Activated CD4-positive, alpha-beta memory T cell treated with anti-CD3 and anti-CD28 coated beads for 36 hours (primary cell): Measurements from ENCODE around the gene SORBS2. TPM values are rescaled to one million over a fixed set of nuclear protein-coding genes. Genes with fewer than 3 reads are reported as not detected.
"Not testable (repeated sequence)": the region's sequence is repeated elsewhere in the genome, so short reads cannot be mapped to it uniquely, and the experiment has no call there.

Experiments used
- CTCF ChIA-PET: fragments of 350-600 bp; sonication (Branson Sonifier 250); formaldehyde crosslinking; loops from one replicate; lab custom pipeline; 2021; ENCODE audit warnings: antibody characterized with exemption, inconsistent platforms; lab: Charles Lee
- POLR2A ChIA-PET: fragments of 350-600 bp; sonication (Branson Sonifier 250); formaldehyde crosslinking; loops from one replicate; lab custom pipeline; 2021; ENCODE audit warnings: antibody characterized with exemption; lab: Charles Lee
- DNase-seq: peaks from one replicate; pipeline ENCODE4 v3.0.0-alpha.2; 2020
- H3K27ac Mint-ChIP-seq: one replicate; pipeline ENCODE4 v1.8.0; 2021; ENCODE audit warnings: mixed read lengths
- H3K27me3 Mint-ChIP-seq: one replicate; pipeline ENCODE4 v1.8.0; 2021; ENCODE audit warnings: mixed read lengths
- H3K36me3 Mint-ChIP-seq: one replicate; pipeline ENCODE4 v1.8.0; 2021; ENCODE audit warnings: mixed read lengths
- H3K4me1 Mint-ChIP-seq: one replicate; pipeline ENCODE4 v1.8.0; 2021; ENCODE audit warnings: low read depth, mixed read lengths
- H3K4me3 Mint-ChIP-seq: one replicate; pipeline ENCODE4 v1.8.0; 2021; ENCODE audit warnings: mild to moderate bottlenecking, mixed read lengths
- H3K9me3 Mint-ChIP-seq: one replicate; pipeline ENCODE4 v1.8.0; 2021; ENCODE audit warnings: mixed read lengths
- intact Hi-C: fragments of 100-400 bp; cut with micrococcal nuclease; formaldehyde crosslinking; loops from one replicate; pipeline ENCODE4 v1.15.1; 2023
- total RNA-seq, 2 experiments: library from RNA; stranded (reverse); gene quantifications; one replicate each; pipeline ENCODE4 v1.2.3, GENCODE V29; 2021

SORBS2 gene
- not detected for total RNA-seq

DNA sequence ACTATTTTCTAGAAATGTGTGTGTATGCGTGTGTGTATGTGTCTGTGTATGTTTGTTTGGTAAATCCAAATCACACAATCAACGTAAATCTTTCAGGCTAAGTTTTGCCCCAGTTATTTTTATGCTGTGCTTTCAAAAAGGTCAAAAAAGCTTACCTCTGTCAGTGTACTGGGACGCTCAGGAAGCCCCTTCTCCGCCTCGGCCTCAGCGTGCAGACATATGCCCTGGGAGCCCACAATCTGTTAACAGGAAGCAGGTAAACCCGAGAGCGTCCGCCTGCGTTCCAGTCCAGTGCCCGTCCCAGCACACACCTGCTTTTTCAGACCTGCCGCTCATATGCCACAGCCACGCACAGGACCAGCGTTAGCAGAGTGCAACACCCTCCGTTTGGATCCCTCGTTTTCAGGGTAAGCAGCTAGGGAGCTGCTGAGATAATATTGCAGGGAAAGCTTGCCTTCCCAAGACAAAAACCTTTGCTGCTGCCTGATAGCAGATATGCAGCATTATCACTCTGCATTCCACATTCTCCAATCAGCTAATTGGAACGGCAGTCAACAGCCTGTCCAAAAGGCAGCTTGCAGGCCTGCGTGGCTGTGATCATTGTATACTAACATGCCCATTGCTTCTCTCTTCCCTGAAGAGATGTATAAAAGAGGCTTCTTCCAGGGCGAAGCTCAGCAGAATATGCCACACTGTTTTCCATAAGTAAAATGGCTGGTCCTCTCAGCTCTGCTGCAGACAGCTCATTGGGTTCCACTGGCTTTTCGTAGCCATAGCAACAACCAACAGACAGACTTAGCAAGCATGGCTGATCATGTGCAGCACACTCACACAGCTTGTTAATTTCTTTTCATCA lies at the start of gene SORBS2:
Gene SORBS2, minus strand, starts transcription at position 686 of the 856 bp plus-strand sequence. CDS start 121,623 bp downstream, outside the sequence.
- H3K27ac Mint-ChIP-seq, result no peak within 1 kb of the TSS
- H3K36me3 Mint-ChIP-seq, result no peaks in the 10 kb centered on the region
- H3K9me3 Mint-ChIP-seq, result no peaks in the 10 kb centered on the region
- ChIA-PET CTCF (no interaction called here), POLR2A (no interaction called here)
- peaks cover 17% of the 10 kb centered on the region for H3K27me3 Mint-ChIP-seq
- H3K4me1 Mint-ChIP-seq, result no peaks in the 10 kb centered on the region
- intact Hi-C loops, result no loop called here
- DNase-seq, result no peak
- H3K4me3 Mint-ChIP-seq, result no peak within 1 kb of the TSS

DNA sequence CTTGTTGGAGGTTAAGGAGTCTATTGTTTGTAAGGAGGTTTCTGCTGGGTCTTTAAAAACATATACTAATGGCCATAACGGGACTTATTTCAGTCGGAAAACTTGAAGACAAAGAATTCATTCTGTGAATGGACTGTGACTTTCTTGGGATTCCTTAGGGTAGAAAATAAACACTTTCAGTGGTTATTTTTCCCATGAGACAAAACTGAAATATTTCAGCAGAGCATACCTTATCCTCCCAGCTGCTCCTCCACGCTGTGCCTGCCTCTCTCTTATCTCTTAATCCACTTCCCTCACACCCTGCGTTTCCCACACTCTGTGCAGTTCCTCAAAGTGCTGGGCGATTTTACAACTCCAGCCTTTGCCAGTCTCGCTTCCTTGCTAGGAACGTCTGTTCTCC lies 47.1 kb upstream of the SORBS2 start:
- Mint-ChIP-seq H3K9me3 (peaks cover 17% of the 10 kb centered on the region), H3K4me3 (no peak overlapping the region), H3K36me3 (no peaks in the 10 kb centered on the region), H3K27ac (no peak overlapping the region), H3K4me1 (no peaks in the 10 kb centered on the region), H3K27me3 (peaks cover 2% of the 10 kb centered on the region)
- ChIA-PET CTCF (no interaction called here), POLR2A (no interaction called here)
- intact Hi-C loops, result no loop called here
- no peak for DNase-seq

- POLR2A ChIA-PET, H3K27ac Mint-ChIP-seq, H3K27me3 Mint-ChIP-seq, H3K4me1 Mint-ChIP-seq, CTCF ChIA-PET, intact Hi-C loops, H3K36me3 Mint-ChIP-seq, H3K4me3 Mint-ChIP-seq, DNase-seq: not testable (repeated sequence)
- H3K9me3 Mint-ChIP-seq, result peaks cover 17% of the 10 kb centered on the region
Observed at GRCh38 chr4:185857561-185857960, 45.6 kb upstream of the SORBS2 start.

DNA sequence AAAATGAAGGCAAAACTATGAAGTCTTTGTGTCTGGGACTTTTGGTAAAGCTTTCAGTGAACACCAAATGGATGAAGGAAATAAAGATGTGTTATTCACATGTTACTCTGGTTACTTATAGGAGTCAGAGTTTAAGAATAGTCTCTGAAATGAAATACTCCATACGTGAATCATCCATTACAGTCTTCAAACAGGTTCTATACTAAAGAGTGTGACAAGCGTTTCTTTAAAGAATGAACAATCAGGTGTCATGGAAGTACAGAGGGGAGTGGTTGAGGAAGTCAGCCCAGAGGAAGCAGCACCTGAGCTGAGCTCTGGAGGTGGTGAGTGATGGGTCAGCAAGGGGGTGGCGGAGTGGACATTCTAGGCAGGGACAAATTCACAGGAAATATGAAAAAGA lies 41.8 kb upstream of the SORBS2 start:
- Mint-ChIP-seq H3K4me1 (no peaks in the 10 kb centered on the region), H3K27ac (no peak overlapping the region), H3K9me3 (peaks cover 19% of the 10 kb centered on the region), H3K27me3 (peaks cover 2% of the 10 kb centered on the region), H3K36me3 (no peaks in the 10 kb centered on the region), H3K4me3 (no peak overlapping the region)
- ChIA-PET POLR2A (no interaction called here), CTCF (no interaction called here)
- no peak for DNase-seq
- intact Hi-C loops, result no loop called here

DNA sequence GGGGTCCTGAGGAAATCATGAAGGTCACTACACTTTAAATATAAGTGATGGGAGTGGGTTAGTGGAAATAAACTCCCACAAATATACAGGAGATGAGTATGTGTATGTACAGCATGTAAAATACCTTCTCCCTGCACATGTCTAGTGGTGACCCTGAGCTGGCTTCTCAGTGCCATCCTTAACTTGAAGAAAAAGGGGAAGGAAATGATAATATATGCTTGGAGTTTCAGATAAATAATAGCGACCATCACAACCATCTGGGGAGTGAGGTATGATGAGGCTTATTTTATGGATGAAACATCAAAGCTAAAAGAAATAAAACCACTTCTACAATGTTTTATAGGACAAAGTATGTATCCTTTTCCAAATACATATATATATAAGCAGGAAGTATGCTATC lies 41.0 kb upstream of the SORBS2 start:
- no peak for DNase-seq
- no peak overlapping the region for H3K4me3 Mint-ChIP-seq
- CTCF ChIA-PET, result no interaction called here

GRCh38 chr4:185849664-185850550 lies 37.9 kb upstream of the SORBS2 start:
- Mint-ChIP-seq H3K9me3 (peaks cover 8% of the 10 kb centered on the region), H3K36me3 (no peaks in the 10 kb centered on the region), H3K4me1 (no peaks in the 10 kb centered on the region), H3K4me3 (no peak overlapping the region), H3K27ac (no peak overlapping the region), H3K27me3 (peaks cover 2% of the 10 kb centered on the region)
- intact Hi-C loops, result no loop called here
- ChIA-PET CTCF (no interaction called here), POLR2A (no interaction called here)
- no peak for DNase-seq

More for the DNA sequence above, 41.0 kb upstream of the SORBS2 start:
- intact Hi-C loops, result no loop called here
- H3K4me1 Mint-ChIP-seq, result no peaks in the 10 kb centered on the region
- no peaks in the 10 kb centered on the region for H3K36me3 Mint-ChIP-seq
- POLR2A ChIA-PET, result no interaction called here
- H3K27ac Mint-ChIP-seq, result no peak overlapping the region
- peaks cover 17% of the 10 kb centered on the region for H3K9me3 Mint-ChIP-seq
- peaks cover 2% of the 10 kb centered on the region for H3K27me3 Mint-ChIP-seq

DNA sequence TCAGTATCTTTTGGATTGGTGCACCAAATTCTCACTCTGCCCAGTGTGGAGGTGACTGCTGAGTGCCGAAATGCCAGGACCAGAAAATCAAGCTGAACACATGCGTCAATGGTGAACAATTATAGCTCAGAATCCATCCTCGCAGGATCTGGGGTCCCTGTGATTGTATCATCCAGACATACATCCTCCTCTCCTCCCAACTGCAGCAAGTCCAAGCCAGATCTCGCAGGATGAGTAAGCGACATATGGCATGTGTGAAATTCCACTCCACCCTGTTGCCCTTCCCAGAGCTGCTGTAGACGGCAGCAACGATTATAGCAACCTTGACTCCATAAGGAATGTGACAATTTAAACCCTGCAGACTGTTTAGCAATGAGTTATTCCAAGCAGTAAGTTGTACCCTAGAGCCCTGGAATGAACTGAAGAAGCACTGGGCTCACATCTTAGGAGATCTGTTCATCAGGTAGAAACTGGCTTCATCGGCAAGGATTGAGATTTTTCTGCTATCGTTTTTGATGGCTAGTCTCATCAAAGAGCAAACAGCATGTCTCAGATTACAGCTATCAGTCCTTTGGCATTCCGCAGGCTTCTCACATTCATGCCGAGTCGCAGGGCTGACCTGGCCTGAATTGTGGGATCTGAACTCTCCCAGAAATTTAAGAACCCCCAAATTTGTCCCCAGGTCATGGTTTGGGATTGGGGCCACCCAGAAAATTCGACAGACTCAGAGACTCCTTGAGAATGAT lies 35.5 kb upstream of the SORBS2 start:
- ChIA-PET POLR2A (no interaction called here), CTCF (no interaction called here)
- H3K27ac Mint-ChIP-seq, result no peak overlapping the region
- peaks cover 8% of the 10 kb centered on the region for H3K9me3 Mint-ChIP-seq
- no peak overlapping the region for H3K4me3 Mint-ChIP-seq
- intact Hi-C loops, result no loop called here
- H3K4me1 Mint-ChIP-seq, result no peaks in the 10 kb centered on the region
- no peaks in the 10 kb centered on the region for H3K36me3 Mint-ChIP-seq
- no peaks in the 10 kb centered on the region for H3K27me3 Mint-ChIP-seq
- DNase-seq, result no peak

- Mint-ChIP-seq H3K27me3 (no peaks in the 10 kb centered on the region), H3K27ac (no peak overlapping the region), H3K9me3 (peaks cover 8% of the 10 kb centered on the region), H3K4me3 (no peak overlapping the region), H3K4me1 (no peaks in the 10 kb centered on the region), H3K36me3 (no peaks in the 10 kb centered on the region)
- ChIA-PET CTCF (no interaction called here), POLR2A (no interaction called here)
- no peak for DNase-seq
- intact Hi-C loops, result no loop called here
Observed at GRCh38 chr4:185846505-185847150, 34.6 kb upstream of the SORBS2 start.

DNA sequence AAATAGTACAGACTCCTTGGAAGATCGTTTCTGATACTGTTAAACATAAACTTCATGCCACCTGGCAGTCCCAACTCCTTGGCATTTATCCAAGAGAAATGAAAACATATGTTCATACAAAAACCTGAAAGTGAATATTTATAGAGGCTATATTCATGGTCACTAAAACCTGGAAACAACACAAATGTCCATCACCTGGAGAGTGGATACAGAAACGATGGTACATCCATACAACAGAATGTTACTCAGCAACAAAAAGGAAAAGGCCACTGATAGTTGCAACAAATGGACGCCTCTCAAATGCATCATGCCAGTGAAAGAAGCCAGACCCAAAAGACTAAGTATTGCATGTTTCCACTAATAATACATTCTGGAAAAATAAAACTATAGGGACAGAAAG lies 34.0 kb upstream of the SORBS2 start:
- intact Hi-C loops, result no loop called here
- POLR2A ChIA-PET, result no interaction called here
- Mint-ChIP-seq H3K36me3 (no peaks in the 10 kb centered on the region), H3K4me3 (no peak overlapping the region), H3K4me1 (no peaks in the 10 kb centered on the region), H3K27ac (no peak overlapping the region), H3K9me3 (peaks cover 8% of the 10 kb centered on the region), H3K27me3 (no peaks in the 10 kb centered on the region)
- CTCF ChIA-PET, result no interaction called here
- DNase-seq, result no peak

DNA sequence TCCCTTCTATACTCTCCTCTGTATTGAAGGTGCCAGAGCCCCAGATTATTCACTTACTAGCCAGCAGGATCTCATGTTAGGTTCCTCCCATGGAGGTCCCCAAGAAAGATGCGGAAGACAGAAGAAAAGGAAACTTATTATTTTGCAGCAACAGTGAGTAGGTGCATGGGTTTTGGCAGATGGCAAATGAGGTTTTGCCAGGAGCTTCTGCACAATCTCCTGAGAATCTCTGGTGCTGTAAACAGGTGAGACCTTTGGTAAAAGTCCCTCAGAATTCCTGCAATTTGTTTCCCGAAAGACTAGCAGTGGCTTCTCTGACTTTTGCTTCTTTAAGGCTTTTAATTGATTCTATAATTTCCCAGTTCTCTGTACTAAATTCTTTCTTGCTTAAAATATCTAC lies 29.5 kb upstream of the SORBS2 start:
- intact Hi-C loops, result no loop called here
- no peaks in the 10 kb centered on the region for H3K4me1 Mint-ChIP-seq
- DNase-seq, result no peak
- no peaks in the 10 kb centered on the region for H3K36me3 Mint-ChIP-seq
- H3K4me3 Mint-ChIP-seq, result no peak overlapping the region
- CTCF ChIA-PET, result no interaction called here
- H3K27me3 Mint-ChIP-seq, result no peaks in the 10 kb centered on the region
- H3K9me3 Mint-ChIP-seq, result peaks cover 6% of the 10 kb centered on the region
- POLR2A ChIA-PET, result no interaction called here
- no peak overlapping the region for H3K27ac Mint-ChIP-seq

DNA sequence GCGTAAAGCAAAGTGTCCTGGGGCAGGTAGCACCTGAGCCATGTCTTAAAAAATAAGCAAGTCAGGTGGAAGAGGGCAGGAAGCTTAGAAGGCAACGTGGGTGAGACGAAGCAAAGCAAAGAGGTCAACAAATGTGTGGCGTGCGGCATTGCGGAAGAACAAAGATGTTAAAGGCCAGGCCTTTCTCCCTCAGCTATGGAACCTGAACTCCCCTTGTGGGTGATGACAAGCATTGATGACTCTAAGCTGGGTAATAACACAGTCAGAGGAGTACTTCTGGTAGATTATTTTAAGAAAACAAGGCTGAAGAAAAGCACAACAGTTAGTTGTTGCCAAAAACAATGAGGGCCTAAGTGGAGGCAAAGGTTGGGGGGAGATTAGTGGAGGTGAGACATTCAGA lies 29.0 kb upstream of the SORBS2 start:
- POLR2A ChIA-PET, result no interaction called here
- intact Hi-C loops, result no loop called here
- no peaks in the 10 kb centered on the region for H3K36me3 Mint-ChIP-seq
- H3K4me3 Mint-ChIP-seq, result no peak overlapping the region
- no peak overlapping the region for H3K27ac Mint-ChIP-seq
- peaks cover 6% of the 10 kb centered on the region for H3K9me3 Mint-ChIP-seq
- CTCF ChIA-PET, result no interaction called here
- no peaks in the 10 kb centered on the region for H3K4me1 Mint-ChIP-seq
- DNase-seq, result no peak
- H3K27me3 Mint-ChIP-seq, result no peaks in the 10 kb centered on the region

DNA sequence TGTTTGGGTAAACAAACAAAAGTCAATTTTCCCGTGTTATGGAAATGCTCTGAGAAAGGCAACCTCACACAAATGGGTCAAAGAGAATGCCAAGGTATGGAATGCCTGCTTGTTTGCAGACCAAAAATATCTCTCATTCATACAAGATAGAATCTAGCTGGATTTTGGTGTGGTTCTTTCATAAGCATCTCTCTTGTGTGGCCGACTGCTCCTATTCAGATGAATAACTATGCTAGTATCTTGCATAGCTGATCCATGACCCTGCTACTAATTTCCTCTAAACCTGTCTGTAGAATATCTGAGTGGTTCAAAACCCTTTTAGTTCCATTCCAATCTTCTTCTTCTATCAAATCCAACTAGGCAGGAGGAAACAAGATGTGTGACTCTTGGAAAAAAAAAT lies 28.2 kb upstream of the SORBS2 start:
- no peak for DNase-seq
- intact Hi-C loops, result no loop called here
- Mint-ChIP-seq H3K4me1 (no peaks in the 10 kb centered on the region), H3K36me3 (no peaks in the 10 kb centered on the region), H3K27me3 (no peaks in the 10 kb centered on the region), H3K9me3 (no peaks in the 10 kb centered on the region), H3K4me3 (no peak overlapping the region), H3K27ac (no peak overlapping the region)
- ChIA-PET CTCF (no interaction called here), POLR2A (no interaction called here)
